ENCODE measurements around the gene ARRB1.

DNA sequence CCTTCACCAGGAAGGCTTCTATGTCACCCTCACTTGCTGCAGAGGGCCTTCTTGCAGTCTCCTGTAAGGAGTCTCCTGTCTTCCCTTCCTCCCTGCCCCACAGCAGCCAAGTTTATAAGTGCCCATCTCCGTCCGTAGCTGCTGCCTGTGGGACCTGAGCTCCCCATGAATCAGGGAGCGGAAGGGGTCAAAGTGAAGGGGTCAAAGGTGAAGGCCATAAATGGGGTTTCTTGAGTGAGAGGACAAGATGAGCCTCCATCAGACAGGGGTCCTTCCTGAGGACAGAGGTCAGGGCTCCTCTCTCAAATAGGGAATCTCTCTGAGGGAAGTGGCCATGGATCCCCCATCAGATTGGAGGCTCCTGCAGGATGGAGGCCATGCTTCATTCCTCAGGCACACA is 44.4 kb downstream of the ARRB1 start:
- TF ChIP-seq, protein P1, sequence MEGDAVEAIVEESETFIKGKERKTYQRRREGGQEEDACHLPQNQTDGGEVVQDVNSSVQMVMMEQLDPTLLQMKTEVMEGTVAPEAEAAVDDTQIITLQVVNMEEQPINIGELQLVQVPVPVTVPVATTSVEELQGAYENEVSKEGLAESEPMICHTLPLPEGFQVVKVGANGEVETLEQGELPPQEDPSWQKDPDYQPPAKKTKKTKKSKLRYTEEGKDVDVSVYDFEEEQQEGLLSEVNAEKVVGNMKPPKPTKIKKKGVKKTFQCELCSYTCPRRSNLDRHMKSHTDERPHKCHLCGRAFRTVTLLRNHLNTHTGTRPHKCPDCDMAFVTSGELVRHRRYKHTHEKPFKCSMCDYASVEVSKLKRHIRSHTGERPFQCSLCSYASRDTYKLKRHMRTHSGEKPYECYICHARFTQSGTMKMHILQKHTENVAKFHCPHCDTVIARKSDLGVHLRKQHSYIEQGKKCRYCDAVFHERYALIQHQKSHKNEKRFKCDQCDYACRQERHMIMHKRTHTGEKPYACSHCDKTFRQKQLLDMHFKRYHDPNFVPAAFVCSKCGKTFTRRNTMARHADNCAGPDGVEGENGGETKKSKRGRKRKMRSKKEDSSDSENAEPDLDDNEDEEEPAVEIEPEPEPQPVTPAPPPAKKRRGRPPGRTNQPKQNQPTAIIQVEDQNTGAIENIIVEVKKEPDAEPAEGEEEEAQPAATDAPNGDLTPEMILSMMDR (IDR thresholded peaks at IDR 0.05) = no peak
- TF ChIP-seq SP1 (CRISPR knock-in tag; conservative IDR thresholded peaks at IDR 0.05) (no peak), NFYB (CRISPR knock-in tag; conservative IDR thresholded peaks at IDR 0.05; ENCODE audit: low read depth) (no peak), ETV6 (CRISPR knock-in tag; IDR thresholded peaks at IDR 0.05) (no peak)
- TF ChIP-seq, protein P2, sequence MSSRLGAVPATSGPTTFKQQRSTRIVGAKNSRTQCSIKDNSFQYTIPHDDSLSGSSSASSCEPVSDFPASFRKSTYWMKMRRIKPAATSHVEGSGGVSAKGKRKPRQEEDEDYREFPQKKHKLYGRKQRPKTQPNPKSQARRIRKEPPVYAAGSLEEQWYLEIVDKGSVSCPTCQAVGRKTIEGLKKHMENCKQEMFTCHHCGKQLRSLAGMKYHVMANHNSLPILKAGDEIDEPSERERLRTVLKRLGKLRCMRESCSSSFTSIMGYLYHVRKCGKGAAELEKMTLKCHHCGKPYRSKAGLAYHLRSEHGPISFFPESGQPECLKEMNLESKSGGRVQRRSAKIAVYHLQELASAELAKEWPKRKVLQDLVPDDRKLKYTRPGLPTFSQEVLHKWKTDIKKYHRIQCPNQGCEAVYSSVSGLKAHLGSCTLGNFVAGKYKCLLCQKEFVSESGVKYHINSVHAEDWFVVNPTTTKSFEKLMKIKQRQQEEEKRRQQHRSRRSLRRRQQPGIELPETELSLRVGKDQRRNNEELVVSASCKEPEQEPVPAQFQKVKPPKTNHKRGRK (CRISPR knock-in tag; IDR thresholded peaks at IDR 0.05; ENCODE audit: borderline replicate concordance) = no peak
